Activated naive CD4-positive, alpha-beta T cell treated with anti-CD3 and anti-CD28 coated beads for 36 hours (primary cell): Measurements from ENCODE around the gene ICE1. TPM values are rescaled to one million over a fixed set of nuclear protein-coding genes. Genes with fewer than 3 reads are reported as not detected.
A peak's percentile ranks its signal among the peaks of the same experiment; 100 is the strongest.
"Not testable (repeated sequence)": the region's sequence is repeated elsewhere in the genome, so short reads cannot be mapped to it uniquely, and the experiment has no call there.

Source experiments
- CTCF ChIA-PET: fragments of 350-600 bp; sonication (Branson Sonifier 250); formaldehyde crosslinking; loops from one replicate; lab custom pipeline; 2021; ENCODE audit warnings: antibody characterized with exemption; lab: Charles Lee
- DNase-seq: peaks from one replicate; pipeline ENCODE4 v3.0.0-alpha.2; 2020
- H3K27ac Mint-ChIP-seq: one replicate; pipeline ENCODE4 v1.8.0; 2021; ENCODE audit warnings: mild to moderate bottlenecking, mixed read lengths
- H3K27me3 Mint-ChIP-seq: one replicate; pipeline ENCODE4 v1.8.0; 2021; ENCODE audit warnings: low read depth, mixed read lengths
- H3K36me3 Mint-ChIP-seq: one replicate; pipeline ENCODE4 v1.8.0; 2021; ENCODE audit warnings: low read depth, mixed read lengths
- H3K4me1 Mint-ChIP-seq: one replicate; pipeline ENCODE4 v1.8.0; 2021; ENCODE audit warnings: low read depth, mixed read lengths
- H3K4me3 Mint-ChIP-seq: one replicate; pipeline ENCODE4 v1.8.0; 2021; ENCODE audit warnings: mild to moderate bottlenecking, moderate library complexity, mixed read lengths
- H3K9me3 Mint-ChIP-seq: one replicate; pipeline ENCODE4 v1.8.0; 2021; ENCODE audit warnings: mixed read lengths
- intact Hi-C: fragments of 100-400 bp; cut with micrococcal nuclease; formaldehyde crosslinking; loops from one replicate; pipeline ENCODE4 v1.15.1; 2023
- total RNA-seq, 2 experiments: library from RNA; stranded (reverse); gene quantifications; one replicate each; pipeline ENCODE4 v1.2.3, GENCODE V29; 2021

Gene ICE1
- total RNA-seq, 2 experiments from 2014 or later, result 19.1 to 20.6 TPM

- Mint-ChIP-seq H3K4me3 (no peak overlapping the region), H3K27me3 (no peaks in the 10 kb centered on the region), H3K9me3 (peaks cover 15% of the 10 kb centered on the region), H3K4me1 (no peaks in the 10 kb centered on the region), H3K36me3 (peaks cover 20% of the 10 kb centered on the region), H3K27ac (no peak overlapping the region)
- no peak for DNase-seq
- CTCF ChIA-PET, result no interaction called here
- intact Hi-C loops, result no loop called here
Observed at GRCh38 chr5:5407924-5408323, 14.6 kb upstream of the ICE1 start.

GRCh38 chr5:5409151-5409810 is 13.2 kb upstream of the ICE1 start:
- intact Hi-C loops, result no loop called here
- no peak overlapping the region for H3K27ac Mint-ChIP-seq
- no peaks in the 10 kb centered on the region for H3K27me3 Mint-ChIP-seq
- H3K36me3 Mint-ChIP-seq, result peaks cover 22% of the 10 kb centered on the region
- no peak overlapping the region for H3K4me3 Mint-ChIP-seq
- CTCF ChIA-PET, result interaction anchor here (0.6 to 0.8 kb wide), 2 partner anchors 8 to 12 kb away, joined by 3 read pairs; no protein-coding TSS in a partner anchor
- peak; percentile 27 for DNase-seq
- no peaks in the 10 kb centered on the region for H3K4me1 Mint-ChIP-seq
- H3K9me3 Mint-ChIP-seq, result peaks cover 15% of the 10 kb centered on the region

GRCh38 chr5:5413856-5414255 is 8.6 kb upstream of the ICE1 start:
- intact Hi-C loops, CTCF ChIA-PET, DNase-seq, H3K27me3 Mint-ChIP-seq, H3K27ac Mint-ChIP-seq, H3K4me1 Mint-ChIP-seq, H3K4me3 Mint-ChIP-seq: not testable (repeated sequence)
- peaks cover 20% of the 10 kb centered on the region for H3K36me3 Mint-ChIP-seq
- peaks cover 13% of the 10 kb centered on the region for H3K9me3 Mint-ChIP-seq

GRCh38 chr5:5414999-5415398 is 7.5 kb upstream of the ICE1 start:
- Mint-ChIP-seq H3K36me3 (peaks cover 13% of the 10 kb centered on the region), H3K27ac (no peak overlapping the region), H3K27me3 (no peaks in the 10 kb centered on the region), H3K9me3 (peaks cover 3% of the 10 kb centered on the region), H3K4me3 (no peak overlapping the region), H3K4me1 (peaks cover 6% of the 10 kb centered on the region)
- no peak for DNase-seq
- CTCF ChIA-PET, result no interaction called here
- intact Hi-C loops, result no loop called here

- peaks cover 17% of the 10 kb centered on the region for H3K4me1 Mint-ChIP-seq
- H3K27me3 Mint-ChIP-seq, result no peaks in the 10 kb centered on the region
- DNase-seq, result no peak
- H3K27ac Mint-ChIP-seq, result no peak overlapping the region
- CTCF ChIA-PET, result no interaction called here
- H3K36me3 Mint-ChIP-seq, result peaks cover 8% of the 10 kb centered on the region
- H3K4me3 Mint-ChIP-seq, result no peak overlapping the region
- intact Hi-C loops, result no loop called here
- H3K9me3 Mint-ChIP-seq, result no peaks in the 10 kb centered on the region
Observed at GRCh38 chr5:5416733-5417132, 5.7 kb upstream of the ICE1 start.

GRCh38 chr5:5418006-5418405 is 4.5 kb upstream of the ICE1 start:
- no peaks in the 10 kb centered on the region for H3K9me3 Mint-ChIP-seq
- intact Hi-C loops, result no loop called here
- no peaks in the 10 kb centered on the region for H3K27me3 Mint-ChIP-seq
- H3K4me3 Mint-ChIP-seq, result no peak overlapping the region
- H3K4me1 Mint-ChIP-seq, result peaks cover 19% of the 10 kb centered on the region
- CTCF ChIA-PET, result interaction anchor here (0.9 to 2.0 kb wide), 4 partner anchors 9 to 277 kb away, joined by 3 to 12 read pairs (median 4); no protein-coding TSS in a partner anchor
- peaks cover 10% of the 10 kb centered on the region for H3K36me3 Mint-ChIP-seq
- no peak overlapping the region for H3K27ac Mint-ChIP-seq
- no peak for DNase-seq

GRCh38 chr5:5418764-5419163 is 3.7 kb upstream of the ICE1 start:
- H3K27me3 Mint-ChIP-seq, result no peaks in the 10 kb centered on the region
- H3K36me3 Mint-ChIP-seq, result peaks cover 8% of the 10 kb centered on the region
- H3K4me3 Mint-ChIP-seq, result no peak overlapping the region
- no peak for DNase-seq
- H3K27ac Mint-ChIP-seq, result no peak overlapping the region
- no peaks in the 10 kb centered on the region for H3K9me3 Mint-ChIP-seq
- intact Hi-C loops, result no loop called here
- peaks cover 19% of the 10 kb centered on the region for H3K4me1 Mint-ChIP-seq
- CTCF ChIA-PET, result interaction anchor here (0.6 to 2.0 kb wide), 3 partner anchors 272 to 278 kb away, joined by 5 to 12 read pairs (median 5); no protein-coding TSS in a partner anchor

GRCh38 chr5:5419291-5420210 is 2.9 kb upstream of the ICE1 start:
- Mint-ChIP-seq H3K27me3 (no peaks in the 10 kb centered on the region), H3K27ac (no peak overlapping the region), H3K4me1 (peaks cover 19% of the 10 kb centered on the region)

GRCh38 chr5:5420251-5420650 is 2.2 kb upstream of the ICE1 start:
- Mint-ChIP-seq H3K4me3 (no peak overlapping the region), H3K27ac (no peak overlapping the region), H3K36me3 (peaks cover 8% of the 10 kb centered on the region), H3K9me3 (no peaks in the 10 kb centered on the region), H3K27me3 (no peaks in the 10 kb centered on the region), H3K4me1 (peaks cover 19% of the 10 kb centered on the region)
- DNase-seq, result no peak
- intact Hi-C loops, result loop anchor here (2.0 kb wide), 1 partner anchor 551 kb away; no protein-coding TSS in a partner anchor
- CTCF ChIA-PET, result interaction anchor here (1.4 to 2.2 kb wide), 2 partner anchors 46 to 280 kb away, joined by 5 to 11 read pairs; partner anchors contain the start of gene ADAMTS16

More at GRCh38 chr5:5419291-5420210, 2.9 kb upstream of the ICE1 start:
- Mint-ChIP-seq H3K4me3 (no peak overlapping the region), H3K36me3 (peaks cover 8% of the 10 kb centered on the region), H3K9me3 (no peaks in the 10 kb centered on the region)
- CTCF ChIA-PET, result interaction anchor here (0.6 to 2.0 kb wide), 4 partner anchors 47 to 279 kb away, joined by 5 to 12 read pairs (median 5); no protein-coding TSS in a partner anchor
- intact Hi-C loops, result loop anchor here (2.0 kb wide), 1 partner anchor 551 kb away; no protein-coding TSS in a partner anchor
- no peak for DNase-seq

GRCh38 chr5:5421149-5421960 is 1.1 kb upstream of the ICE1 start:
- Mint-ChIP-seq H3K27me3 (no peaks in the 10 kb centered on the region), H3K27ac (peak overlapping the region; percentile 91), H3K4me3 (peak overlapping the region; percentile 95), H3K36me3 (peaks cover 8% of the 10 kb centered on the region), H3K4me1 (peaks cover 19% of the 10 kb centered on the region), H3K9me3 (no peaks in the 10 kb centered on the region)
- CTCF ChIA-PET, result interaction anchor here (0.6 to 2.2 kb wide), 5 partner anchors 12 to 939 kb away, joined by 3 to 11 read pairs (median 3); partner anchors contain the start of gene ADAMTS16
- DNase-seq, result peak; percentile 40
- intact Hi-C loops, result loop anchor here (2.0 kb wide), 1 partner anchor 553 kb away; no protein-coding TSS in a partner anchor

- DNase-seq, result no peak
- Mint-ChIP-seq H3K4me3 (peak overlapping the region; percentile 95), H3K36me3 (peaks cover 9% of the 10 kb centered on the region), H3K9me3 (no peaks in the 10 kb centered on the region), H3K27me3 (no peaks in the 10 kb centered on the region), H3K4me1 (peaks cover 21% of the 10 kb centered on the region), H3K27ac (no peak overlapping the region)
- intact Hi-C loops, result loop anchor here (1.0 kb wide), 5 partner anchors 9 to 1290 kb away; partner anchors contain the start of genes MED10, NSUN2, SRD5A1 and TENT4A
- CTCF ChIA-PET, result interaction anchor here (0.5 to 2.2 kb wide), 2 partner anchors 67 to 282 kb away, joined by 3 to 11 read pairs; partner anchors contain the start of gene ADAMTS16
Observed at GRCh38 chr5:5422819-5423515, 490 bp downstream of the ICE1 start.
